NCI-H524 treated with DMSO at 0.1 percent for 48 hours (cell line): Measurements from ENCODE around the gene SYNGR2.

Experiments
- DNase-seq: peaks from one replicate; lab custom pipeline; 2025; lab: John Stamatoyannopoulos, UW

SYNGR2 gene

DNA sequence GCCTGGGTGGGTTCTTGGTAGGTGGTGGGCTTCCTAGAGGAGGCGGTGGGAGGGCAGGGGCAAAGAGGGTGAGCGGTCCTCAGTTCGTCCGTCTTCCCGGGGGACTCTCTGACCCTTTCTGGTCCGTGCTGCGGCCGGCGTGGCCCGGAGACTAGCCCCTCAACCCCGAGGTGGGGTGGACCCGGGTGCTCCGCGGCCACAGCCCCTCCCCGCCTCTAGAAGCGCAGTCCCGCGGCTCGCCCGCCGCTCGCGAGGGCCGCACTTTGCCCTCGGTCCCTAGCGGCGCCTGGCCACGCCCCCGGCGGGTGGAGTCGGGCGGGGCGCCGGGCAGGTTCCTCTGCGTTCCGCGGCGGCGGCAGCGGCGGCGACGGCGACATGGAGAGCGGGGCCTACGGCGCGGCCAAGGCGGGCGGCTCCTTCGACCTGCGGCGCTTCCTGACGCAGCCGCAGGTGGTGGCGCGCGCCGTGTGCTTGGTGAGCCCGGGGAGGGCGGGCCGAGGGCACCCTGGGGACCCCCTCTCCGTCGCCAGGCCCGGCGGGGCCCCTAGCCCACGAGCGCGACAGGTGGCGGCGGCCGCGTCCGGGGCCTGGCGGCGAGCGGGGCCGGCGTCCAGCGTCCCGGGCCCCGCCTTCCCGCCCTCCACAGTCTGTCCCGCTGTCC, at the start of gene SYNGR2:
SYNGR2 (plus strand) TSS at position 340 of the 661 bp plus-strand sequence; CDS start at position 376, 36 bp downstream.
- peak; percentile 22 for DNase-seq

DNA sequence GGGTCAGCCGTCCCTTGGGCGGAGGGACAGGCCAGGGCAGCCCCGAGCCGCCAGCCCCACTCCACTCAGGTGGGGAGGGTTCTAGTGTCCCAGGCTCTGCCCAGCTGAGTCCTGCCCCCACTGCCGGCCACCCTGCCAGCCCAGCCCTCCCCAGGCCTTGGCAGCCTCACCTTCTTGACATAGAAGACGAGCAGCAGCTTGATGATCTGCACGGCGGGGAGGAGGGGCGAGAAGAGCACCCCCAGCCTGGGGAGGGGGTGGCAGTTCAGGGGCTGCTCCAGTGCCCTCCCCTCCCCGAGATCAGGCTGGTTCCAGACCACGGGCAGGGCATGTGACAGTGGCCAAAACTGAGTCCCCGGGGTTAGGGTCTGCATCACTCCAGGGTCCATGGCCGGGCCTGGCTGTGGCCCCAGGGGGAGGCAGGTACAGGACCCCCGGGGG, 49.6 kb upstream of the SYNGR2 start:
- DNase-seq, result no peak

GRCh38 chr17:78120537-78120936, 47.8 kb upstream of the SYNGR2 start:
- DNase-seq, result no peak

DNA sequence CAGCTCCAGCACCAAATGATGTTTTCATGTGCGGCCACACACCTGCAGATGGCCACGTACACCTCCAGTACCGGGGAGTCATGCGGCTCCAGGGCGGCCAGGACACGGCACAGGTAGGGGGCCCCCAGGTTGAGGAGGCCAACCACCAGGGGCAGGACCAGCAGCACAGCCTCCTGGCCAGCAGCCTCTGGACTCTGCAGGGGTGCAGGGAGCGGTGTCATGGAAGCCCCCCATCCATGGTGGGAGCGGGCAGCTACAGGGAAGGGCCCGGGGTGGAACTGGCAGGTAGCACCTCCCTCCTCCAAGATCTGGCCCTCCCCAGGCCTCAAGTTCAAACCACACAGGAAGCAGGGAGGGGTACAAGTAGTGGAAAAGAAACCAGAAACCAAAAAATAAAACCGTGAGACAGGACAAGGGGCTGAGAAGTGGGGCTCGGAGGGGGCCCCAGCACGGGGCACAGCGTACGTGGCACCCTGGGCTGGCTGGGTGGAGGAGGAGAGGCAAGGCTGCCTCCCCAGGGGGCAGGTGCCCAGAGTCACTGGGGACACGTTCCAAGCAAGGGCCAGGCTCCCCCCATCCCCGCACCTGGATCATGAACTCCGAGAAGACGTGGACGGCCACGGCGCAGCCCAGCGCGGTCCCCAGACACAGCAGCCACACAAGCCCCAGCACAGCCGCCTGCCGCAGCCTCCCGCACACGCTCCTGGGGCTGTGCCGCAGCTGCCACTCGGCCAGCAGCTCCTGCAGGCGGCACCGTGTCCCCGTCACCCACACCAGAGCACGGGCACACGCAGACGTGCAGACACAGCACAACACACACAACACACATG, 47.2 kb upstream of the SYNGR2 start:
- DNase-seq, result no peak

- DNase-seq, result no peak
Observed at GRCh38 chr17:78121801-78122215, 46.6 kb upstream of the SYNGR2 start.

- no peak for DNase-seq
Observed at GRCh38 chr17:78122216-78122930, 46.0 kb upstream of the SYNGR2 start.

DNA sequence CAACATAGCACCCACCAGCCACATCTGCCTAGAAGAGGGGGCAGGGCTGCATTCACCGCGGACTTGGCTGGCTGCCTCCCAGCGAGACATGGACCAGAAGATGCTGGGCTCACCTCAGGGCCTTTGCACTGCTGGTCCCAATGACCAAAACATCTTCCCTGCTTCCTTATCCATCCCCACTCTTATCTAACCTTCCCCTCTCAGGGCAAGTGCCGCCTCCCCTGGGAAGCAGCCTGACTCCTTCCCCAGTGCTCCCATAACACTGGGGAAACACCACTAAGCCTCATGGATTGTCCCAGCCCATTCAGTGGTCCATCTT, 45.5 kb upstream of the SYNGR2 start:
- no peak for DNase-seq

DNA sequence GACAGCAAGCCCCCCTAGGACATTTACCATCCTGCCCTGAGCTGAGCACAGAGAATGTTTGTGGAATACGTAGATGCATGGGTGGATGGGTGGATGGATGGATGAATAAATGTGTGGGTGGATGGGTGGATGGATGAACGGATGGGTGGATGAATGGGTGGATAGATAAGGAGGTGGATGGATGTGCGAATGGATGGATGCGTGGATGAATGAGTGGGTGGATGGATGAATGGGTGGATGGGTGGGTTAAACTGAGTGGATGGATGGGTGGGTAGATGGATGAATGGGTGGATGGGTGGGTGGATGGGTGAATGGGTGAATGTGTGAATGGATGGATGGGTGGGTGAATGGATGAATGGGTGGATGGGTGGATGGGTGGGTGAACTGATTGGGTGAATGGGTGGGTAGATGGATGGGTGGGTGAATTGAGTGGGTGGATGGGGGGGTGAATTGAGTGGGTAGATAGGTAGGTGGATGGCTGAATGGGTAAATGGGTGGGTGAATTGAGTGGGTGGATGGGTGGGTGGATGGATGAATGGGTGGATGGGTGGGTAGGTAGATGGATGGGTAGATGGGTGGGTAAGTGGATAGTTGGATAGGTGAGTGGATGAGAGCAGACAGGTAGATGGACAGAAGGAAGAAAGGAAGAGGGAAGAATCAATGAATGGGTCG, 45.0 kb upstream of the SYNGR2 start:
- no peak for DNase-seq

GRCh38 chr17:78124081-78124835, 44.1 kb upstream of the SYNGR2 start:
- no peak for DNase-seq

- no peak for DNase-seq
Observed at GRCh38 chr17:78124836-78125137, 43.6 kb upstream of the SYNGR2 start.

DNA sequence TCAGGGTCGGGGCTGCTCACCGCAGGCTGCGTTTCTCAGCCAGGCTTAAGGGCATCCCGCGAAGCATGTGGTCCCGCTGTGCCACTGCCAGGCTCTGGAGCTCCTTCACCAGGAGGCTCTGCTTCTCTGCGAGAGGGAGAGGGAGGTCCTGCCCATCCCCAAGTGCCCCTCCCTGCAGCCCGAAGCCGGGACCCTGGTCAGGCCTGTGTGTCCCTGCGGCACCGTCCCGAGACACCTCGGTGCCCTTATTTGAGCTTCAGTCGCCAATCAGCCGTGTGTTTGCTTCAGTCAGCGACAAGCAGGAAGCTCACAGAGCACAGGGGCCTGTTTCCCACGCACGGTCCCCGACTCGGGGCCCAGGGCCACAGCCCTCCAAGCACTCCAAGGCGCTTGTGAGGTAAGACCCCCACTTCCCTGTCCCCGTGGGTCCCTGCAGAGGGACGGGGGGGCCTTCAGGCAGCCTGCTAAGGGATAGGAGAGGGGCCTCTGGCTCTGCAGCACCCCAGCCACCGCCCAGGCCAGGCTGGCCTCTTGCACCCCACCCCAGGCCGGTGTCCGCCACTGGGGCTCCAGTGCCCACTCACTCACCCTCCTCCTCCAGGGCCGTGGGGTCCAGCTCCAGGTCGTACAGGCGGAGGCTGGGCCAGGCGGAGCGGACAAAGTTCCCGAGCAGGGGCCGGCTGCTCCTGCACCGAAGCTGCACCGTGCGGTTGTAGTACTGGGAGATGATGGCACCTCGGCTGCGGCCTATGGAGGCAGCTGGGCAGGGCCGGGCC, 43.1 kb upstream of the SYNGR2 start:
- DNase-seq, result no peak

GRCh38 chr17:78125976-78126894, 42.1 kb upstream of the SYNGR2 start:
- DNase-seq, result no peak

GRCh38 chr17:78126895-78127238, 41.5 kb upstream of the SYNGR2 start:
- DNase-seq, result no peak

- no peak for DNase-seq
Observed at GRCh38 chr17:78127239-78127887, 41.0 kb upstream of the SYNGR2 start.

DNA sequence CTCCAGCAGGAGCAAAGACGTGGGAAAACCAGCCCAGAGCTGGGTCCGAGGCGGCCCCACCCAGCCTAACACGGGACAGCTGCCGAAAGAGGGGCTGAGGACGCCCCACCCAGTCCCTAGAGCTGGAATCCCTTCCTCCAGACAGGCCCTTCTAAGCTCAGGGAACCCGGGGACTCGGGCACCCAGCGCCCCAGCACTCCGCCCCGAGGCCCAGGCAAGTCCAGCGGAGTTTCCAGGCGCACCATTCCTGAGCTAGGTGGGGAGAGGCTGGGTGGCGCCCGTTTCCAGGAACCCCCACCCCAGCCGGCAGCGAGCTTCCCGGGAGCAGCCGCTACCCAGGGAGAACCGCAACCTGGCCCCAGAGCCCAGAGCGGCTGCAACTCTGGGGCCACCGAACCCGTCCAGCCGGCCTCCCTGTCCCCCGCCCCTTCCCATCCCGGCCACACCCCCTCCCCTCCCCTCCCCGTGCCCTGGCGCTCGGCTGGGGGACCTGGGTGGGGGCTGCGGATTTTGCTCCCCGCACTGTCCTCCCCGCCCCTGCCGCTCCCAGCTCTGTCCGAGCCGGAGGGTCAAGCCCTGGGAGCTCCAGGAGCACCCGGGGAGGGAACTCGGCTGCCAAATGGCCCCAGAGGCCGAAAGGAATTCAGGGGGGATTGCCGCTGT, 40.4 kb upstream of the SYNGR2 start:
- no peak for DNase-seq

GRCh38 chr17:78128551-78129350, 39.6 kb upstream of the SYNGR2 start, which contains the start of gene TMC6:
Gene TMC6, minus strand, starts transcription at chr17:78128755. Its CDS starts 1,923 bp downstream, at chr17:78126832.
- DNase-seq, result peak; percentile 65

- no peak for DNase-seq
Observed at GRCh38 chr17:78129351-78130089, 38.9 kb upstream of the SYNGR2 start.
